ENCODE data around the gene DNAAF1.
"Not testable (repeated sequence)": the region's sequence is repeated elsewhere in the genome, so short reads cannot be mapped to it uniquely, and the experiment has no call there.

DNAAF1 gene

GRCh38 chr16:84207879-84208278 lies 62.8 kb downstream of the DNAAF1 start:
- no peak for DNase-seq (ENCODE audit: low read depth, low spot score)

GRCh38 chr16:84209989-84210388 lies 64.9 kb downstream of the DNAAF1 start:
- no peak for DNase-seq (ENCODE audit: low read depth, low spot score)

- no peak for DNase-seq (ENCODE audit: low read depth, low spot score)
These were observed 67.0 kb downstream of the DNAAF1 start for GRCh38 chr16:84212154-84212553.

- DNase-seq (ENCODE audit: low read depth, low spot score) = no peak
These were observed 67.5 kb downstream of the DNAAF1 start for GRCh38 chr16:84212631-84213030.

- DNase-seq (ENCODE audit: low read depth, low spot score) = no peak
These were observed 69.5 kb downstream of the DNAAF1 start for GRCh38 chr16:84214451-84215066.

GRCh38 chr16:84215531-84215930 lies 70.4 kb downstream of the DNAAF1 start:
- DNase-seq (ENCODE audit: low read depth, low spot score) = no peak

GRCh38 chr16:84216144-84216543 lies 71.0 kb downstream of the DNAAF1 start:
- DNase-seq (ENCODE audit: low read depth, low spot score) = not testable (repeated sequence)

- no peak for DNase-seq (ENCODE audit: low read depth, low spot score)
These were observed 73.2 kb downstream of the DNAAF1 start for GRCh38 chr16:84218176-84218823.

- no peak for DNase-seq (ENCODE audit: low read depth, low spot score)
These were observed 73.8 kb downstream of the DNAAF1 start for GRCh38 chr16:84218956-84219355.

- no peak for DNase-seq (ENCODE audit: low read depth, low spot score)
These were observed 75.7 kb downstream of the DNAAF1 start for GRCh38 chr16:84220851-84221250.

GRCh38 chr16:84223456-84223855 lies 78.3 kb downstream of the DNAAF1 start:
- DNase-seq (ENCODE audit: low read depth, low spot score) = no peak

GRCh38 chr16:84224554-84224953 lies 79.4 kb downstream of the DNAAF1 start:
- no peak for DNase-seq (ENCODE audit: low read depth, low spot score)

- no peak for DNase-seq (ENCODE audit: low read depth, low spot score)
These were observed 80.0 kb downstream of the DNAAF1 start for GRCh38 chr16:84225126-84225525.

GRCh38 chr16:84225571-84225970 lies 80.5 kb downstream of the DNAAF1 start:
- DNase-seq (ENCODE audit: low read depth, low spot score) = no peak

- DNase-seq (ENCODE audit: low read depth, low spot score) = no peak
These were observed 80.9 kb downstream of the DNAAF1 start for GRCh38 chr16:84226026-84226425.
